ENCODE results near the gene PLA2G2C.

PLA2G2C gene

GRCh38 chr1:20195462-20195780, 9.1 kb upstream of the PLA2G2C start:
- Mint-ChIP-seq H3K4me1 (ENCODE audit: low read depth) (peaks cover 7% of the 10 kb centered on the region), H3K27ac (no peak overlapping the region), H3K4me3 (no peak overlapping the region), H3K36me3 (ENCODE audit: low read depth) (no peaks in the 10 kb centered on the region), H3K27me3 (peaks cover 52% of the 10 kb centered on the region), H3K9me3 (no peaks in the 10 kb centered on the region)
- DNase-seq = no peak

- peak; percentile 85 for DNase-seq
- Mint-ChIP-seq H3K36me3 (ENCODE audit: low read depth) (no peaks in the 10 kb centered on the region), H3K27me3 (peaks cover 52% of the 10 kb centered on the region), H3K9me3 (no peaks in the 10 kb centered on the region), H3K4me1 (ENCODE audit: low read depth) (peaks cover 7% of the 10 kb centered on the region), H3K4me3 (no peak overlapping the region), H3K27ac (no peak overlapping the region)
These were observed 8.6 kb upstream of the PLA2G2C start for GRCh38 chr1:20194757-20195461.

GRCh38 chr1:20194224-20194623, 7.9 kb upstream of the PLA2G2C start:
- Mint-ChIP-seq H3K27me3 (peaks cover 54% of the 10 kb centered on the region), H3K4me3 (no peak overlapping the region), H3K36me3 (ENCODE audit: low read depth) (no peaks in the 10 kb centered on the region), H3K4me1 (ENCODE audit: low read depth) (peaks cover 8% of the 10 kb centered on the region), H3K27ac (no peak overlapping the region), H3K9me3 (no peaks in the 10 kb centered on the region)
- no peak for DNase-seq

- Mint-ChIP-seq H3K36me3 (ENCODE audit: low read depth) (no peaks in the 10 kb centered on the region), H3K9me3 (no peaks in the 10 kb centered on the region), H3K27ac (no peak overlapping the region), H3K27me3 (peaks cover 56% of the 10 kb centered on the region), H3K4me3 (no peak overlapping the region), H3K4me1 (ENCODE audit: low read depth) (peaks cover 21% of the 10 kb centered on the region)
- no peak for DNase-seq
These were observed 6.6 kb upstream of the PLA2G2C start for GRCh38 chr1:20192871-20193411.

GRCh38 chr1:20192364-20192763, 6.0 kb upstream of the PLA2G2C start:
- no peaks in the 10 kb centered on the region for H3K36me3 Mint-ChIP-seq (ENCODE audit: low read depth)
- no peaks in the 10 kb centered on the region for H3K9me3 Mint-ChIP-seq
- H3K4me1 Mint-ChIP-seq (ENCODE audit: low read depth) = peaks cover 26% of the 10 kb centered on the region
- H3K27ac Mint-ChIP-seq = no peak overlapping the region
- DNase-seq = no peak
- peaks cover 54% of the 10 kb centered on the region for H3K27me3 Mint-ChIP-seq
- H3K4me3 Mint-ChIP-seq = no peak overlapping the region

- Mint-ChIP-seq H3K4me1 (ENCODE audit: low read depth) (peaks cover 36% of the 10 kb centered on the region), H3K27ac (no peak overlapping the region), H3K36me3 (ENCODE audit: low read depth) (no peaks in the 10 kb centered on the region), H3K9me3 (no peaks in the 10 kb centered on the region), H3K27me3 (peaks cover 53% of the 10 kb centered on the region), H3K4me3 (no peak overlapping the region)
- DNase-seq = no peak
These were observed 5.0 kb upstream of the PLA2G2C start for GRCh38 chr1:20191266-20191825.

- Mint-ChIP-seq H3K4me3 (no peak overlapping the region), H3K36me3 (ENCODE audit: low read depth) (no peaks in the 10 kb centered on the region), H3K27me3 (peaks cover 48% of the 10 kb centered on the region), H3K4me1 (ENCODE audit: low read depth) (peaks cover 39% of the 10 kb centered on the region), H3K27ac (no peak overlapping the region), H3K9me3 (no peaks in the 10 kb centered on the region)
- no peak for DNase-seq
These were observed 4.2 kb upstream of the PLA2G2C start for GRCh38 chr1:20190256-20191160.

- H3K27ac Mint-ChIP-seq = no peak overlapping the region
These were observed 3.3 kb upstream of the PLA2G2C start for GRCh38 chr1:20189664-20190063.

GRCh38 chr1:20188455-20188817, 2.1 kb upstream of the PLA2G2C start:
- H3K27me3 Mint-ChIP-seq = peaks cover 39% of the 10 kb centered on the region
- H3K36me3 Mint-ChIP-seq (ENCODE audit: low read depth) = no peaks in the 10 kb centered on the region
- DNase-seq = no peak
- peak overlapping the region; percentile 16 for H3K27ac Mint-ChIP-seq
- H3K9me3 Mint-ChIP-seq = no peaks in the 10 kb centered on the region
- no peak overlapping the region for H3K4me3 Mint-ChIP-seq
- peaks cover 51% of the 10 kb centered on the region for H3K4me1 Mint-ChIP-seq (ENCODE audit: low read depth)

More at GRCh38 chr1:20189664-20190063, 3.3 kb upstream of the PLA2G2C start:
- peaks cover 40% of the 10 kb centered on the region for H3K27me3 Mint-ChIP-seq
- no peak overlapping the region for H3K4me3 Mint-ChIP-seq
- no peaks in the 10 kb centered on the region for H3K36me3 Mint-ChIP-seq (ENCODE audit: low read depth)
- no peak for DNase-seq
- H3K4me1 Mint-ChIP-seq (ENCODE audit: low read depth) = peaks cover 41% of the 10 kb centered on the region
- no peaks in the 10 kb centered on the region for H3K9me3 Mint-ChIP-seq

- Mint-ChIP-seq H3K27ac (peak overlapping the region; percentile 26), H3K9me3 (no peaks in the 10 kb centered on the region), H3K36me3 (ENCODE audit: low read depth) (no peaks in the 10 kb centered on the region), H3K4me1 (ENCODE audit: low read depth) (peaks cover 51% of the 10 kb centered on the region), H3K27me3 (peaks cover 37% of the 10 kb centered on the region), H3K4me3 (no peak overlapping the region)
- DNase-seq = no peak
These were observed 1.6 kb upstream of the PLA2G2C start for GRCh38 chr1:20187813-20188454.

GRCh38 chr1:20187103-20187812, 940 bp upstream of the PLA2G2C start:
- H3K9me3 Mint-ChIP-seq = no peaks in the 10 kb centered on the region
- peak overlapping the region; percentile 84 for H3K27ac Mint-ChIP-seq
- peak; percentile 64 for DNase-seq
- H3K4me3 Mint-ChIP-seq = peak overlapping the region; percentile 80
- H3K27me3 Mint-ChIP-seq = peaks cover 30% of the 10 kb centered on the region
- no peaks in the 10 kb centered on the region for H3K36me3 Mint-ChIP-seq (ENCODE audit: low read depth)
- peaks cover 51% of the 10 kb centered on the region for H3K4me1 Mint-ChIP-seq (ENCODE audit: low read depth)

GRCh38 chr1:20184997-20185833, 1.1 kb downstream of the PLA2G2C start:
- H3K27me3 Mint-ChIP-seq = peaks cover 18% of the 10 kb centered on the region
- peaks cover 51% of the 10 kb centered on the region for H3K4me1 Mint-ChIP-seq (ENCODE audit: low read depth)

GRCh38 chr1:20184481-20184900, 1.8 kb downstream of the PLA2G2C start:
- no peaks in the 10 kb centered on the region for H3K36me3 Mint-ChIP-seq (ENCODE audit: low read depth)
- no peak for DNase-seq
- no peak overlapping the region for H3K4me3 Mint-ChIP-seq
- H3K27me3 Mint-ChIP-seq = peaks cover 11% of the 10 kb centered on the region
- no peak overlapping the region for H3K27ac Mint-ChIP-seq
- peaks cover 7% of the 10 kb centered on the region for H3K9me3 Mint-ChIP-seq
- peaks cover 51% of the 10 kb centered on the region for H3K4me1 Mint-ChIP-seq (ENCODE audit: low read depth)

More at GRCh38 chr1:20184997-20185833, 1.1 kb downstream of the PLA2G2C start:
- Mint-ChIP-seq H3K36me3 (ENCODE audit: low read depth) (no peaks in the 10 kb centered on the region), H3K27ac (peak overlapping the region; percentile 76), H3K9me3 (peaks cover under 1% of the 10 kb centered on the region), H3K4me3 (peak overlapping the region; percentile 80)
- DNase-seq = peak; percentile 72

Data from activated T-cell treated with anti-CD3 and anti-CD28 coated beads, Interleukin-2, amount 50 U/mL, for 24 hours (primary cell).